Dedifferentiated amniotic fluid mesenchymal stem cell (primary cell): ENCODE results near the gene PTGES3.
A peak's percentile ranks its signal among the peaks of the same experiment; 100 is the strongest.

Experiments used
- DNase-seq: peaks from one replicate; pipeline ENCODE4 v3.0.0-alpha.2; 2016; ENCODE audit errors: extremely low spot score

Gene PTGES3

DNA sequence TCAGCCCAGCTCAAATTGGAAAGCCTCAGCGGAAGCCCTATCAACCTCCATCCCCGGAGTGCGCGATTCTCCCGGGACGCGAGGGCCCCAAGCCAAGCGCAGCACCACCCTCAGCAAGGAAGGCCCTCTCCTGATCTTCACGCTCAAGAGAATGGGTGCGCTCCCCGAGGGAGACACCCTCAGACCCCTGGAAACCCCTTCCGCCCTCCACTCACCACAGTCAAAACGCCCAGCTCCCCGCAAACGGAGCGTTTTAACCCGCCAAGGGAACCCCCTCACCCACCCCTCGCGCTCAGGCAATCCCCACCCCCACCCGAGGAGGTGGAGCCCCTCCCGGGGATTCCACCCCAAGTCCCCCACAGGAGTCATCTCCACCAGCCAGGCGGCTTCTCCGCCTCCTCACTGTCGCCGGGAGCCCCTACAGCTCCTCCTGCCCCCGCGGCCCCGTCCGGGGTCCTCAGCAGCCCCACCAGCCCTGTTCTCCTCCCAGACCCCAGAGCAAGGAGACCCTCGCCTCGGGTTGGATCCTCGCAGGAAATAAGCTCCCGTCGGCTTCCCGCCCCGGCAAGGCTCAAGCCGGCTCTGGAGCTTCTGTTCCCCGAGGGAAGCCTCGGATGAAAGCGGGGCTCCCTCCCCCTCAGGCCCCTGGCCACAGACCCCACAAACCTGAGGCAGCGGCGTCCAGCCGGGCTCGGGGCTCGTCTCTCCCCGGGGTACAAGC lies 58.5 kb downstream of the PTGES3 start:
- DNase-seq, result no peak

DNA sequence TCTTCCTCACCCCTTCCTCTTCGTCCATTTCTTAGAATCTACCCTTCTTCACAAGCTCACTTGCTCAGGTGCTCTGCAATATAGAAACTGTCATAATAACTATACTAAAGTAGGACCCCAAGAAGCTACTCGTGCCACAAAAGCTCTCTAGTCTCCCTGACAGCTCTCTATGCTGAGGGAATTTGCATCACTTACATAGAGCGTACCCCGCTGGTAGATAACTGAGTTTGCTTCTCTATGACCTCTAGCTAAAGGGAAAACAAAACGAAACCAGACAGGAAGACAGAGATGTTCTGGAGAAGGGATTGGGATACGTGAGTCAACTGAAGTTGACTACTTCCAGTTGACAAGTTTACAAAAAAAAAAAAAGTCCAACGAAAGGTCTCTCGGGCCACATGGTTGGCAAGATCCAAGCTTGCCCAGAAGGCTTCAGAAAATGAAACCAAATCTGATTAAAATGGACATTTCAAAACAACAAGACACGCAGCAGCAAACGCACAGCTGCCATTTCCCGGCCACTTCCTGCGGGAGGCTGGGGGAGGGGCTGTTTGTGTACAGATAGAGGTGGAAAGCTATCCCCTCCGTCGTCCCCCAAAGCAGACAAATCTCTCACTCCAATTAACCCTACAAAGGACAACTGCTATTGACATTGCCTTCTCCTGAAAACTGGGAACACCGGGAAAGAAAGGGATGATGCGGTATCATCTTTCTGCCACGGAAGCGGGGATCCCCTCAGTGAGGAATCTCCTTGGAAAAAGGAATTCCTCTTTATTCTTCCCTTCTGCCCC lies 59.2 kb downstream of the PTGES3 start:
- peak; percentile 63 for DNase-seq

DNA sequence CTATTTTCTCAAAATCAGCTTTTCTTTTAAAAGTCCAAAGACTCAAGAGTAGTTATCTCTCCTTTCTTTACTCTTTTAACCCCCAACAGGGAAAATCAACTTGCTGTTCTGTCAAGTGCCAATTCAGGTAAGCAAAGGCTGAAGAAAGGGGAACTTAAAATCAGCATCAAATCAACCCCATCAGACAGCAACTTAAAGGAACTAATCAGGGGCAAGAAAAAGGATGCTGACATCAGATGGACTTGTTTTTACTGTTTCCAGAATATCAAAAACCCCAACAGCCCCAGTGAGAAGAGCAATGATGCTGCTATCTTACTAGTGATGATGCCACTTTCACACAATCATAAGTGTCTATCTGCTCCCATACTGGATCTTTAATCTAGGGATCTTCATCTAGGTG lies 61.4 kb downstream of the PTGES3 start:
- no peak for DNase-seq

DNA sequence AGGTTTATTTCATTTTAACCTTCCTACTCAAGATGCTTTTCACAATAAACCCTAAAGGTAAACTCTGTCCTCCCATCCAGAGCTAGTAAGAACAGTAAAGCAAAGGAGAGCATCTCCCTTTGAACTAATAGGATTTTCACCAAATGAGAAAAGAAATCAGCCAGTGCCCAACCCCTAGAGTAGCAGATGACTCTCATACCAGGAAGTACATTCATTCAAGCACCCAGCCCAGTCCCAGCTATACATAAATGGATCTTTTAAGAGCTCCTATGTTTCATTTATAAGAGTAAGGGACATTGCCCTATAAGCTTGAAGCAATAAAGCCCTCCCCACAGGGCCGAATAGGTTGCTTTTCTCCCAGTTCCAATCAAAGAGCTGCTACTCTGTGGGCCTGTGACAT lies 65.5 kb downstream of the PTGES3 start:
- no peak for DNase-seq

DNA sequence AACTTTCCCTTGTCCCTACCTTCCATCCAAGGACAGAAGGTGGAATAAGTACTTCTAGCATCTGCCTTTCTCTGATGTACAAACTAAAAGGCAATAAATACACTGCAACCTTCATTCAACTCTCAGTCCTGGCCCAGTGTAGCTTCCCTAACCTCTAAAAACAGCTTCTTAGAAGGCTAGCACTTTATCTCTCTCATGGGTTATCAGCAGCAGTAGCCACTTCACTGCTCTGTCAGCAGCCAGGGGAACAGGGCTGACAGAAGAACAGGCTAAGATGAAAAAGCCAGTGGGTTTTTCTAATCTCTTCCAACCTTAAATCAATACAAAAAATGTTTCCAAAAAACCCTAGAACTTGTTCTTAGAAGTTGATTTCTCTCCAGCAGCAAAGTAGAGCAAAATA lies 71.2 kb downstream of the PTGES3 start:
- DNase-seq, result no peak

DNA sequence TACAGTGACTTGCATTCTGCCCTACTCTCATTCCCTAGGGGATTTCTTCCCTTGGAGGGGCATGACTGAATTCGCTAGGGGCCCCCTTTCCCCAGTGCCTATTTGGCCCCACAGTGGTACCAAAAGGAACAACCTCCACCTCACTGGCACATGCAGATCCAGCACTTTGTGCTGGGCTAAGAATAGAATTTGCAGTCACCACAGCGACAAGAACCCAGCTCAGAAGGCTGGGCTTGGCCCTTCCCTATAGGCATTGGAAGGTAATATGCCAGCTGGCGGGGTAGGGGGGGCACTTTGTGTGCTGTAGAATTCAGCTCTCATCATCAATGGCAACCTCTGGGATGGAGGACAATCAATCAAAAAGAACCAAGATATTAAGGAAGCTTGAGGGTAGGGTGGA lies 71.8 kb downstream of the PTGES3 start:
- DNase-seq, result no peak

DNA sequence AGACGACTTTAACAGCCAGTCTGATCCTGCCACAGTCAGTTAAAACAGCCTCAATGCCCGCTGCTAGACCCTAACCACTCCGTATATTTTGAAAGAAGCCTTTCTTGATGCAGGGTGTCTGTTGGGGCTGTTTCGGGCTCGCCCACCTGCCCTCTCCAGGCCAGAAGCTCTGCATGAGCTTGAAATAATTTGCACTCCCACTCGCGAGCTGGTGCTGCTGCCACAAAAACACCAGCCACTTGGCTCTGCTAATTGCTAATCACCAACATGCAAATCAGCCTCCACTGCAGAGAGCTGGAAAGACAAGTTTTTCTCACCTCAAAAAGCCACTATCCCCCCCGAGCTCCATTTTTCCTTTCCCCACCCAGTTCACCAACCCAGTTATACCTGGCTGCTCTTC lies 73.5 kb downstream of the PTGES3 start:
- no peak for DNase-seq
